Activated T-cell treated with anti-CD3 and anti-CD28 coated beads, Interleukin-2, amount 50 U/mL, for 4 hours (primary cell): ENCODE data around the gene CCDC27. TPM values are rescaled to one million over a fixed set of nuclear protein-coding genes. Genes with fewer than 3 reads are reported as not detected.

Source experiments
- ATAC-seq, 2 donors: fragments of 200-7000 bp; cut with Tn5 transposase; one replicate each; pipeline ENCODE4 v1.10.0; 2021
- DNase-seq: peaks from one replicate; pipeline ENCODE4 v3.0.0-alpha.2; 2020
- H3K27me3 Mint-ChIP-seq: one replicate; pipeline ENCODE4 v1.8.0; 2021; ENCODE audit warnings: low read depth, mixed read lengths
- H3K36me3 Mint-ChIP-seq: one replicate; pipeline ENCODE4 v1.8.0; 2022; ENCODE audit warnings: mixed read lengths; ENCODE audit not compliant: insufficient read depth
- H3K4me1 Mint-ChIP-seq: one replicate; pipeline ENCODE4 v1.8.0; 2021; ENCODE audit warnings: low read depth, mixed read lengths
- H3K4me3 Mint-ChIP-seq: one replicate; pipeline ENCODE4 v1.8.0; 2021; ENCODE audit warnings: mild to moderate bottlenecking, moderate library complexity, mixed read lengths
- H3K9me3 Mint-ChIP-seq: one replicate; pipeline ENCODE4 v1.8.0; 2021; ENCODE audit warnings: mixed read lengths
- total RNA-seq, 3 donors: library from RNA; stranded (reverse); gene quantifications; one replicate each; pipeline ENCODE4 v1.2.1, GENCODE V29; 2021

Gene CCDC27
- total RNA-seq, 3 donors from 2014 or later, result not detected

- Mint-ChIP-seq H3K4me3 (no peak overlapping the region), H3K9me3 (no peaks in the 10 kb centered on the region), H3K4me1 (peaks cover 4% of the 10 kb centered on the region), H3K27me3 (no peaks in the 10 kb centered on the region), H3K36me3 (peaks cover 10% of the 10 kb centered on the region)
- ATAC-seq, result no peak
- no peak for DNase-seq
Observed at GRCh38 chr1:3777647-3778589, 25.7 kb downstream of the CCDC27 start.

GRCh38 chr1:3778590-3779264, 26.5 kb downstream of the CCDC27 start:
- peaks cover 14% of the 10 kb centered on the region for H3K36me3 Mint-ChIP-seq
- ATAC-seq (no peak), DNase-seq (no peak)
- H3K4me1 Mint-ChIP-seq, result peaks cover 4% of the 10 kb centered on the region
- H3K4me3 Mint-ChIP-seq, result no peak overlapping the region
- no peaks in the 10 kb centered on the region for H3K9me3 Mint-ChIP-seq
- no peaks in the 10 kb centered on the region for H3K27me3 Mint-ChIP-seq

- no peaks in the 10 kb centered on the region for H3K27me3 Mint-ChIP-seq
- DNase-seq (no peak), ATAC-seq (no peak)
- peaks cover 19% of the 10 kb centered on the region for H3K36me3 Mint-ChIP-seq
- no peak overlapping the region for H3K4me3 Mint-ChIP-seq
- no peaks in the 10 kb centered on the region for H3K9me3 Mint-ChIP-seq
- peaks cover 4% of the 10 kb centered on the region for H3K4me1 Mint-ChIP-seq
Observed at GRCh38 chr1:3779265-3779911, 27.1 kb downstream of the CCDC27 start.

GRCh38 chr1:3779912-3780416, 27.7 kb downstream of the CCDC27 start:
- Mint-ChIP-seq H3K27me3 (no peaks in the 10 kb centered on the region), H3K4me1 (peaks cover 4% of the 10 kb centered on the region), H3K4me3 (no peak overlapping the region), H3K36me3 (peaks cover 20% of the 10 kb centered on the region), H3K9me3 (no peaks in the 10 kb centered on the region)
- ATAC-seq (no peak), DNase-seq (no peak)

- Mint-ChIP-seq H3K4me3 (no peak overlapping the region), H3K27me3 (no peaks in the 10 kb centered on the region), H3K4me1 (peaks cover under 1% of the 10 kb centered on the region), H3K9me3 (no peaks in the 10 kb centered on the region), H3K36me3 (peaks cover 28% of the 10 kb centered on the region)
- no peak for DNase-seq
- no peak for ATAC-seq
Observed at GRCh38 chr1:3780901-3781300, 28.7 kb downstream of the CCDC27 start.

- H3K9me3 Mint-ChIP-seq, result no peaks in the 10 kb centered on the region
- H3K27me3 Mint-ChIP-seq, result no peaks in the 10 kb centered on the region
- DNase-seq, result no peak
- ATAC-seq, result no peak
- H3K4me1 Mint-ChIP-seq, result peaks cover 17% of the 10 kb centered on the region
- no peak overlapping the region for H3K4me3 Mint-ChIP-seq
- H3K36me3 Mint-ChIP-seq, result peaks cover 37% of the 10 kb centered on the region
Observed at GRCh38 chr1:3783651-3784474, 31.6 kb downstream of the CCDC27 start.

GRCh38 chr1:3785045-3785444, 32.8 kb downstream of the CCDC27 start:
- ATAC-seq (no peak), DNase-seq (no peak)
- no peak overlapping the region for H3K4me3 Mint-ChIP-seq
- H3K9me3 Mint-ChIP-seq, result no peaks in the 10 kb centered on the region
- peaks cover 32% of the 10 kb centered on the region for H3K36me3 Mint-ChIP-seq
- no peaks in the 10 kb centered on the region for H3K27me3 Mint-ChIP-seq
- peaks cover 21% of the 10 kb centered on the region for H3K4me1 Mint-ChIP-seq

GRCh38 chr1:3785456-3786157, 33.4 kb downstream of the CCDC27 start:
- H3K36me3 Mint-ChIP-seq, result peaks cover 27% of the 10 kb centered on the region
- no peak overlapping the region for H3K4me3 Mint-ChIP-seq
- ATAC-seq, result no peak
- no peaks in the 10 kb centered on the region for H3K9me3 Mint-ChIP-seq
- peaks cover 21% of the 10 kb centered on the region for H3K4me1 Mint-ChIP-seq
- no peak for DNase-seq
- no peaks in the 10 kb centered on the region for H3K27me3 Mint-ChIP-seq

GRCh38 chr1:3786468-3787348, 34.5 kb downstream of the CCDC27 start:
- DNase-seq (no peak), ATAC-seq (no peak)
- Mint-ChIP-seq H3K4me3 (no peak overlapping the region), H3K4me1 (peaks cover 24% of the 10 kb centered on the region), H3K27me3 (no peaks in the 10 kb centered on the region), H3K36me3 (peaks cover 27% of the 10 kb centered on the region), H3K9me3 (no peaks in the 10 kb centered on the region)

- DNase-seq (no peak), ATAC-seq (peak; percentile 58 to 89)
- H3K4me3 Mint-ChIP-seq, result no peak overlapping the region
- H3K4me1 Mint-ChIP-seq, result peaks cover 29% of the 10 kb centered on the region
- H3K36me3 Mint-ChIP-seq, result peaks cover 31% of the 10 kb centered on the region
- H3K27me3 Mint-ChIP-seq, result no peaks in the 10 kb centered on the region
- no peaks in the 10 kb centered on the region for H3K9me3 Mint-ChIP-seq
Observed at GRCh38 chr1:3787349-3787715, 35.1 kb downstream of the CCDC27 start.

GRCh38 chr1:3787745-3788605, 35.7 kb downstream of the CCDC27 start:
- no peaks in the 10 kb centered on the region for H3K9me3 Mint-ChIP-seq
- peaks cover 31% of the 10 kb centered on the region for H3K36me3 Mint-ChIP-seq
- no peak for ATAC-seq
- no peak for DNase-seq
- H3K27me3 Mint-ChIP-seq, result no peaks in the 10 kb centered on the region
- H3K4me3 Mint-ChIP-seq, result no peak overlapping the region
- peaks cover 34% of the 10 kb centered on the region for H3K4me1 Mint-ChIP-seq
